HUDEP-2 (cell line): ENCODE data around the gene ATP2B2.
"Not testable (repeated sequence)": the region's sequence is repeated elsewhere in the genome, so short reads cannot be mapped to it uniquely, and the experiment has no call there.

Source experiments
- DNase-seq, 76 experiments: peaks; one replicate each; lab custom pipeline; 2025; ENCODE audit not compliant: unreplicated experiment in 76 of 76; lab: John Stamatoyannopoulos, UW

Gene ATP2B2

GRCh38 chr3:10390641-10391373, 114.6 kb downstream of the ATP2B2 start:
- DNase-seq: no peak

GRCh38 chr3:10389995-10390394, 115.4 kb downstream of the ATP2B2 start:
- DNase-seq: peak in 1 of 76 experiments; percentile 5

- no peak for DNase-seq
Measured at GRCh38 chr3:10389339-10389738, 116.0 kb downstream of the ATP2B2 start.

GRCh38 chr3:10387881-10388609, 117.3 kb downstream of the ATP2B2 start:
- peak in 1 of 76 experiments; percentile 12 for DNase-seq

GRCh38 chr3:10386121-10386520, 119.3 kb downstream of the ATP2B2 start:
- DNase-seq: no peak

- no peak for DNase-seq
Measured at GRCh38 chr3:10384541-10385360, 120.6 kb downstream of the ATP2B2 start.

- DNase-seq: no peak
Measured at GRCh38 chr3:10383850-10384248, 121.5 kb downstream of the ATP2B2 start.

- no peak for DNase-seq
Measured at GRCh38 chr3:10382892-10383849, 122.2 kb downstream of the ATP2B2 start.

GRCh38 chr3:10382445-10382844, 122.9 kb downstream of the ATP2B2 start:
- not testable (repeated sequence) for DNase-seq

GRCh38 chr3:10381336-10381735, 124.0 kb downstream of the ATP2B2 start:
- DNase-seq: no peak

GRCh38 chr3:10380906-10381305, 124.5 kb downstream of the ATP2B2 start:
- no peak for DNase-seq

- DNase-seq: no peak
Measured at GRCh38 chr3:10379961-10380360, 125.4 kb downstream of the ATP2B2 start.

GRCh38 chr3:10379161-10379560, 126.2 kb downstream of the ATP2B2 start:
- DNase-seq: no peak

- no peak for DNase-seq
Measured at GRCh38 chr3:10378742-10379141, 126.6 kb downstream of the ATP2B2 start.

- DNase-seq: no peak
Measured at GRCh38 chr3:10378246-10378645, 127.1 kb downstream of the ATP2B2 start.

- no peak for DNase-seq
Measured at GRCh38 chr3:10377148-10377725, 128.1 kb downstream of the ATP2B2 start.

- no peak for DNase-seq
Measured at GRCh38 chr3:10376353-10376752, 129.0 kb downstream of the ATP2B2 start.

- DNase-seq: no peak
Measured at GRCh38 chr3:10375296-10376053, 129.9 kb downstream of the ATP2B2 start.

- no peak for DNase-seq
Measured at GRCh38 chr3:10374311-10374710, 131.1 kb downstream of the ATP2B2 start.
